T-helper 2 cell treated with Interferon-gamma antibody and Interleukin-4, amounts not matched to agents 5 μg/mL and 100 μg/mL, for 36 hours (primary cell): ENCODE results near the gene ANKMY1.
A peak's percentile ranks its signal among the peaks of the same experiment; 100 is the strongest.
"Not testable (repeated sequence)": the region's sequence is repeated elsewhere in the genome, so short reads cannot be mapped to it uniquely, and the experiment has no call there.

Experiments
- DNase-seq: peaks from one replicate; pipeline ENCODE4 v3.0.0; 2021; ENCODE audit warnings: low spot score
- H3K27ac Mint-ChIP-seq: one replicate; pipeline ENCODE4 v1.8.0; 2021; ENCODE audit warnings: mild to moderate bottlenecking, mixed read lengths
- H3K27me3 Mint-ChIP-seq: one replicate; pipeline ENCODE4 v1.8.0; 2021; ENCODE audit warnings: low read depth, mixed read lengths
- H3K36me3 Mint-ChIP-seq: one replicate; pipeline ENCODE4 v1.8.0; 2021; ENCODE audit warnings: low read depth, mixed read lengths
- H3K4me1 Mint-ChIP-seq: one replicate; pipeline ENCODE4 v1.8.0; 2021; ENCODE audit warnings: low read depth, mixed read lengths
- H3K4me3 Mint-ChIP-seq: one replicate; pipeline ENCODE4 v1.8.0; 2022; ENCODE audit warnings: mild to moderate bottlenecking, moderate library complexity, mixed read lengths
- H3K9me3 Mint-ChIP-seq: one replicate; pipeline ENCODE4 v1.8.0; 2021; ENCODE audit warnings: mixed read lengths

The ANKMY1 gene

DNA sequence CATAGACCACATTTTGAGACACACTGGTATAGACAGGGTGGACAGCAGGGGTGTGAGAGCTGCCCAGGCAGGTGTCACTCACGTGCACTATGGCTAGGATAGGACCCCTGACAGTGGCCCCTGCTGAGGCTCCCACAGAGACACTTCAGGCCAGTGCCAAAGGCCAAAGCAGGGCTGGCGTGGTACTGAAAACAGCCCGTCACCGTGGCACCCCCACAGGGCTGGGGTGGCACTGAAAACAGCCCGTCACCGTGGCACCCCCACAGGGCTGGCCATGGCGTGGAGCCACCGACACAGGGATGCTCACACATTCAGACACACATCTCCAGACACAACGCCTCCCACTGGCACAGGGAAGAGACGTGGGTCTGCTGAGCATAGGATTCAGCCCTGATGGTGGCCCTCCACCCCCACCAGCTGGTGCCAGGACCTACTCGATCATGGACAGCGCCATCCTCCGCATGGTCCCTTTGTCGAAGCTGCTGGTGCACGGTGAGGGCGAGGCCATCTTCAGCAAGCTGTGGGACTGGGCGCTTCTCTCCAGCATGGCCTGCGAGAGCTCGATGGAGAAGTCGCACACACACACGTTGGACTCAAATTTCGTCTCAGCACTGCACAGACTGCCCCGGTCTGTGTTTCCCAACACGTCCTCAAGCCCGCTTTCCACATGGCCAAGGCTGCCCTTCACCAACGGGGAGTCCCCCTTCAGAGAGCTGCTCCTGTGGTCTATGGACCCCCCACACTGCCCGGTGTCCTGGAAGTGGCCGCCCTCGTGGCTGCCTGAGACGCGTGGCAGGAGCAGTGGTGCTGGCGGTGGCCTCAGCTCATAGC is 34.1 kb downstream of the ANKMY1 start:
- H3K27ac Mint-ChIP-seq = no peak overlapping the region
- H3K36me3 Mint-ChIP-seq = peaks cover 70% of the 10 kb centered on the region
- no peak for DNase-seq
- no peaks in the 10 kb centered on the region for H3K4me1 Mint-ChIP-seq
- no peak overlapping the region for H3K4me3 Mint-ChIP-seq
- H3K9me3 Mint-ChIP-seq = peaks cover 45% of the 10 kb centered on the region
- H3K27me3 Mint-ChIP-seq = no peaks in the 10 kb centered on the region

DNA sequence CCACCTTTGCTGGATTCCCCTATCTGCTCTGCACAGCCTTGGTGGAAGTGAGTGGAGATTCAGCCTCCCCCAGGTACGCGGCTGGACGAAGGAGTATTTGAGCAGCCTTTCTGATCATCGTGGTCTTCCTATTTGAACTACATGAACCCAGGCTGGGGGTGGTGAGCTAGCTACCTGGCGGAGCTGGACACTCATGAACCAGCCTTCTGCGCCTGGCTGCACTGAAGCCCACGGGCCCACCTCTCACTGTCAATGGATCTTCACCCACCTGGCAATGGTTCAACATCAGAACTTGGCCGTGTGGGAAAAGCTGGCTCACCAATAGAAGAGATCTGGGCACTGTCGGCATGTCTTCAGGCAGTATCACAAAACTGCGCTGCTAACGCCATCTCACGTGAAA is 35.4 kb downstream of the ANKMY1 start:
- Mint-ChIP-seq H3K4me3 (no peak overlapping the region), H3K36me3 (peaks cover 62% of the 10 kb centered on the region), H3K4me1 (no peaks in the 10 kb centered on the region), H3K27ac (no peak overlapping the region), H3K27me3 (no peaks in the 10 kb centered on the region), H3K9me3 (peaks cover 37% of the 10 kb centered on the region)
- DNase-seq = no peak

- not testable (repeated sequence) for H3K4me1 Mint-ChIP-seq, DNase-seq, H3K27me3 Mint-ChIP-seq, H3K27ac Mint-ChIP-seq, H3K4me3 Mint-ChIP-seq
- Mint-ChIP-seq H3K36me3 (peaks cover 56% of the 10 kb centered on the region), H3K9me3 (peaks cover 32% of the 10 kb centered on the region)
These were observed 35.9 kb downstream of the ANKMY1 start for GRCh38 chr2:240521885-240522284.

DNA sequence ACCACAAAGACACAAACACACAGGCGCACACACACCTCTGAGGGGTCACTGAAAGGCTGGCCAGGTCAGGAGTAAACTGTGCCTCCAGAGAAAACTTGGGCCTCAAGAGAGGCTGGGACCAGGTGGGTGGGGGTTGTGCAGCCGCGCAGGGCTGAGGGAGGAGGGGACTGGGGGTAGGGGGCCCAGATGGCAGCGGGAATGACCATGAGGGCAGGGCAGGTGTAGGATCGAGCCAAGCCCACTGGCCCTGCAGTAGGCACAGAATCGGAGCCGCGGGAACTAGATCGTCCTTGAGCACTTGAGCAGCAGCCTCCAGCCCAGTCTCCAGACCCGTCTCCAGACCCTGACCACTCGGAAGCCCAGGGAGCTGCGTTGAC is 36.8 kb downstream of the ANKMY1 start:
- Mint-ChIP-seq H3K9me3 (peaks cover 27% of the 10 kb centered on the region), H3K36me3 (peaks cover 48% of the 10 kb centered on the region), H3K4me3 (no peak overlapping the region), H3K4me1 (no peaks in the 10 kb centered on the region), H3K27me3 (no peaks in the 10 kb centered on the region), H3K27ac (no peak overlapping the region)
- no peak for DNase-seq

DNA sequence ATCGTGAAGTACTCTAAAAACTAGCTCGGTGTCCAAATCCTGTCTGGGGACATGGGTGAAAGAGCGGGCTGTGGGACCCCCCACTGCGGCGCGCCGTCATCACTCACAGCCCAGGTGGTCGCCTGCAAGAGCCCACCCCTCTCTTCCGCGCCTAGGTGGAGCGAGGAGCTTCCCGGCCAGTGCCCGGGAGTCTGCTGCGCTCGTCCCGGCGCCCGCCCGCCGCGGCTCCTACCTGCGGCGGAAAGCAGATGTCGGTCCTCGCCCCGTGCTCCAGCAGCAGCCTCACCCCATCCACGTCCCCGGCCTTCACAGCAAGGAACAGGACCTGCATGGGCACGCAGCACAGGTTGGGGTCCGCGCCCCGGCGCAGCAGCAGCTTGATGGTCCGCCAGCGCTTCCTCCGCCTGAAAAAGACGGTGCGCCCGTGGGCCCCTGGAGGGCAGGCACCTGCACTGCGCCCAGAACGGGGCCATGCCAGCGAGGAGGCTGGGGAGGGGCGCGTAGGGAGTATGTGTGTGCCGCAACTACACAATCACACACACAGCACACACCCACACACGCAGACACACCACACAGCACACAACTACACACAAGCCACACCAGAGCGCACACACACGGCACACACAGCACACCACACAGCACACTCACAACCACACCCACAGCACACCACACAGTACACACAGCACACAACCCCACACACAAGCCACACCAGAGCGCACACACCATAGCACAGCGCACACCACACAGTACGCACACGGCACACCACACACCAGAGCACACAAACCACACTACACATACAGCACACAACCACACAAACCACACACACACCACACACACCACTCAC is 37.4 kb downstream of the ANKMY1 start:
- H3K4me1 Mint-ChIP-seq = no peaks in the 10 kb centered on the region
- H3K9me3 Mint-ChIP-seq = peaks cover 23% of the 10 kb centered on the region
- H3K4me3 Mint-ChIP-seq = no peak overlapping the region
- H3K36me3 Mint-ChIP-seq = peaks cover 42% of the 10 kb centered on the region
- H3K27ac Mint-ChIP-seq = no peak overlapping the region
- no peak for DNase-seq
- H3K27me3 Mint-ChIP-seq = no peaks in the 10 kb centered on the region

GRCh38 chr2:240519396-240520129 is 38.2 kb downstream of the ANKMY1 start:
- Mint-ChIP-seq H3K4me1 (no peaks in the 10 kb centered on the region), H3K36me3 (peaks cover 34% of the 10 kb centered on the region), H3K27ac (no peak overlapping the region), H3K9me3 (peaks cover 15% of the 10 kb centered on the region), H3K27me3 (no peaks in the 10 kb centered on the region), H3K4me3 (no peak overlapping the region)
- DNase-seq = no peak

DNA sequence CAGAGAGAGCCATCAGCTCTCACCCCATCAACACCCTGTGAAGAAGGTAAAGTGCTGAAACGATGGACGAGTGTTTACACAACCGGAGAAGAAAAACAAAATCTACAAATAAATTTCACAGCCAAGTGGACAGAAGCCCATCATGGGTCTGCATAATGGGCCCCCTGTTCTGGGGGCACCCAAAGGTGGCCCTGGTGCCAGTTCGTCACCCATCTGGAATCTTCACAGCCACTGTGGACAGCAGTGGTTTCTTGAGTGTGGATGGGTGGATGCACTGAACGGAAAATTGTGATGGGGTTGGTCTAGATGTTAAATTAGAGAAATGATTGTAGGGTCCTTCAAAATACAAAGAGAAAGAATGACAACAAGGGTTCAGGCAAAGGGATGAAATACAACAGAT is 38.8 kb downstream of the ANKMY1 start:
- DNase-seq = no peak
- H3K27ac Mint-ChIP-seq = no peak overlapping the region

DNA sequence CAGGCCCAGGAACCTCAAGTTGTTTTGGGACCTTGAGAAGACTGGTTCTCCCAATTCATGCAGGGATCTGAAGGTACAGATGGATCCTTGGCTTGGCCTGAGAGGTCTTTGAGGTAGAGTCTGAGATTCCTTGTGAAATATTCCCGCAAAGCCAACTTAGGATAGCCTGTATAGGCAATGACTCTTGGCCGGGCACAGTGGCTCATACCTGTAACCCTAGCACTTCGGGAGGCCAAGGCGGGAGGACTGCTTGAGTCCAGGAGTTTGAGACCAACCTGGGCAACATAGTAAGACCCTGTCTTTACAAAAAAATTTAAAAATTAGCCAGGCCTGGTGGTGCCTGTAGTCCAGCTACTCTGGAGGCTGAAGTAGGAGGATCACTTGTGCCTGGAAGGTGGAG is 40.4 kb downstream of the ANKMY1 start:
- H3K27ac Mint-ChIP-seq = no peak overlapping the region

More for the DNA sequence above, 38.8 kb downstream of the ANKMY1 start:
- peaks cover 29% of the 10 kb centered on the region for H3K36me3 Mint-ChIP-seq
- H3K4me3 Mint-ChIP-seq = no peak overlapping the region
- peaks cover 5% of the 10 kb centered on the region for H3K4me1 Mint-ChIP-seq
- peaks cover 9% of the 10 kb centered on the region for H3K9me3 Mint-ChIP-seq
- no peaks in the 10 kb centered on the region for H3K27me3 Mint-ChIP-seq

DNA sequence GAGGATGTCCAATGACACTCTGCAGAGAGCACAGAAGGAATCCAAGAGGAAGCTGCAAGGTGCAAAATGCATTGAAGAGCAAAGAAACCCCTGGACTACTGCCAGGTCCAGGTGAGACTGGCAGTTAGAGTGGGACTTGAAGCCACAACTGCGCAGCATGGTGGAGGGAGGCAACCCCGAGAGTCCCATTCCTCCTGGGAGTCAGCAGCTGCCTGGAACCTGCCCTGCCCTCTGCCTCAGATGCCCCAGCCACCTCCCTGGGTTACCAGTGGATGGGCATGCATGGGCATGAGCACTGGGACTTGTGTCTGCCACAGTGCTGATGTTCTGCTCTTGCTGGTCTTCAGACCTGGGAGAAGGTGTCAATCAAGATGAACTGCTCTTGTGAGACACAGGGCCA is 43.2 kb downstream of the ANKMY1 start:
- no peak for DNase-seq
- Mint-ChIP-seq H3K4me3 (no peak overlapping the region), H3K4me1 (peaks cover 7% of the 10 kb centered on the region), H3K36me3 (peaks cover 5% of the 10 kb centered on the region), H3K9me3 (no peaks in the 10 kb centered on the region), H3K27ac (no peak overlapping the region), H3K27me3 (no peaks in the 10 kb centered on the region)

More for the DNA sequence above, 40.4 kb downstream of the ANKMY1 start:
- DNase-seq = no peak
- Mint-ChIP-seq H3K4me3 (no peak overlapping the region), H3K9me3 (peaks cover 2% of the 10 kb centered on the region), H3K4me1 (peaks cover 7% of the 10 kb centered on the region), H3K27me3 (no peaks in the 10 kb centered on the region), H3K36me3 (peaks cover 14% of the 10 kb centered on the region)

GRCh38 chr2:240513549-240514287 is 44.1 kb downstream of the ANKMY1 start:
- no peaks in the 10 kb centered on the region for H3K27me3 Mint-ChIP-seq
- H3K36me3 Mint-ChIP-seq = peaks cover 2% of the 10 kb centered on the region
- H3K4me3 Mint-ChIP-seq = no peak overlapping the region
- H3K4me1 Mint-ChIP-seq = peaks cover 7% of the 10 kb centered on the region
- peak; percentile 77 for DNase-seq
- peak overlapping the region; percentile 58 for H3K27ac Mint-ChIP-seq
- H3K9me3 Mint-ChIP-seq = no peaks in the 10 kb centered on the region

GRCh38 chr2:240512666-240513535 is 44.9 kb downstream of the ANKMY1 start:
- Mint-ChIP-seq H3K36me3 (peaks cover 2% of the 10 kb centered on the region), H3K4me1 (peaks cover 7% of the 10 kb centered on the region), H3K27ac (peak overlapping the region; percentile 58), H3K4me3 (no peak overlapping the region), H3K27me3 (no peaks in the 10 kb centered on the region), H3K9me3 (no peaks in the 10 kb centered on the region)
- no peak for DNase-seq

DNA sequence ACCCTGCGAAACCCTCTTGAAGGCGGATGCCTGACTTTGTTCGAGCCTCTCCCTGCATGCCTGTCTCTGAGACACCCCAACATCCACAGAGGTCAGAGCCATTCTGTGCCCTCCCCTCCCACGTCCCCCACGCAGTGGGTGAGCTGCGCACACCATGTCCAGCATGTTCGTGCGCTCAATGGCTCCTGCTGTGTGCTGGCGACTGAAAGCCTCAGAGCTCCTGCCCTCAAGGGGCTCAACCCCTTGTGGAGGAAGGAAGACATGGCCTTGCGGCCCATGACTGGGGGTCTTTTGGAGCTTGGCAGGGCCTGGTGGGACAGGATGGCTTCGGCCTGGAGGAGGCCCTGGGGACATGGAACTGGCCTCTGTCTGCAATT is 45.7 kb downstream of the ANKMY1 start:
- Mint-ChIP-seq H3K4me1 (peaks cover 7% of the 10 kb centered on the region), H3K36me3 (peaks cover 2% of the 10 kb centered on the region), H3K9me3 (no peaks in the 10 kb centered on the region), H3K27me3 (no peaks in the 10 kb centered on the region), H3K4me3 (no peak overlapping the region), H3K27ac (no peak overlapping the region)
- DNase-seq = no peak
